HG02610 (cell line): ENCODE results near the gene G3BP2.
A peak's percentile ranks its signal among the peaks of the same experiment; 100 is the strongest.
"Not testable (repeated sequence)": the region's sequence is repeated elsewhere in the genome, so short reads cannot be mapped to it uniquely, and the experiment has no call there.

Source experiments
- ATAC-seq: cut with Tn5 transposase; IDR thresholded peaks from one replicate; pipeline ENCODE4 v1.9.1; 2021; ENCODE audit warnings: mild to moderate bottlenecking, moderate library complexity; ENCODE audit not compliant: unreplicated experiment

Gene G3BP2

GRCh38 chr4:75685546-75686189 is 12.5 kb upstream of the G3BP2 start:
- ATAC-seq = no peak

GRCh38 chr4:75683482-75684155 is 10.4 kb upstream of the G3BP2 start:
- no peak for ATAC-seq

DNA sequence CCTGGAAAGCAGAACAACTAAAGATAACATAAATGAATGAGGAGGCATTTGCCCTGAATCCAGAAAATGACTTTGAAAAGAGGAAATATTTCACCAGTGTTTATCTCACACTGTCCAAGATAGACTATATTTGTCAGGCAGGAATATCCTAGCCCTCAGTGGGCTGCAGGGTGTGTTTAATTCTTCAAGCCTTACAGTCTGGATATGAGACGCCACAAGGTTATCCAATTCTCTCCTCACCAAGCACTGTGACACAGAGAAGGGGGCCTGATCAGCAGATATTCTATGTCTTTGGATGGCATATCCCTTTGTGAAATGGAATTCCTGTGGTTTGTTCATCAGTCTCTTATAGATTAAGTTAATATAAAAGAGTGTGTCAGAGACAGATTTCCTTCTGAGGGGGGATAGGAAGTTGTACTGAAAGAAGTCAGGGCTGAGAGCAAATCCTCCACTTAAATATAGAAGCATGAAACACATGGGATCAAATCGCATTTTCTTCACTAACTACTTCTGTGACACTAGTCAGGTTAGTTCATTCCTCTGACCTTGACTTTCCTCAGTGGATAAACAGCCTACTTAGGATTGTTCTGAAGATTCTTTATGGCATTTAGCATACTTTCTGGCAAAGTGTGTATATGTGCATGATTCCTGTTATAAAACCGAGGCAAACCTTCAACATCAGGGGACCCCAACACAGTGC is 6.8 kb upstream of the G3BP2 start:
- no peak for ATAC-seq

- ATAC-seq = no peak
Measured at GRCh38 chr4:75678965-75679364, 5.8 kb upstream of the G3BP2 start.

- no peak for ATAC-seq
Measured at GRCh38 chr4:75678473-75678872, 5.3 kb upstream of the G3BP2 start.

GRCh38 chr4:75675004-75675531 is 1.9 kb upstream of the G3BP2 start:
- no peak for ATAC-seq

DNA sequence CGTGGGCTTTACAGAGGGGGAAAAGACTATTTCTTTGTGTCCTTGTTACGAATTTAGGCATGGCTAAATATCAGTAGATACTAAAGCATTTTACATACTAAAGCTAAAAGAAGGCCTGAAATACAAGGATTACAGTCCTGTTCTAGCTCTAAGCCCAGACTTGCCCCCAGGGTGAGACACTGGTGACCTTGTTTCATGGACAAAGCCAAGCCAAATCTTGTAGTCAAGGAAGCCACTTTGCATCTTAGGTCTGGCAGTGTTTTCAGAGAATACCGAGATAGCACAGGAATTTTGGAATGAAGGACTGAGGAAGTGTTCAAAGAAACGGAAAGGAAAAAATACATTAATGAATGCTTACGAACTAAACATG is 733 bp upstream of the G3BP2 start:
- ATAC-seq = no peak

DNA sequence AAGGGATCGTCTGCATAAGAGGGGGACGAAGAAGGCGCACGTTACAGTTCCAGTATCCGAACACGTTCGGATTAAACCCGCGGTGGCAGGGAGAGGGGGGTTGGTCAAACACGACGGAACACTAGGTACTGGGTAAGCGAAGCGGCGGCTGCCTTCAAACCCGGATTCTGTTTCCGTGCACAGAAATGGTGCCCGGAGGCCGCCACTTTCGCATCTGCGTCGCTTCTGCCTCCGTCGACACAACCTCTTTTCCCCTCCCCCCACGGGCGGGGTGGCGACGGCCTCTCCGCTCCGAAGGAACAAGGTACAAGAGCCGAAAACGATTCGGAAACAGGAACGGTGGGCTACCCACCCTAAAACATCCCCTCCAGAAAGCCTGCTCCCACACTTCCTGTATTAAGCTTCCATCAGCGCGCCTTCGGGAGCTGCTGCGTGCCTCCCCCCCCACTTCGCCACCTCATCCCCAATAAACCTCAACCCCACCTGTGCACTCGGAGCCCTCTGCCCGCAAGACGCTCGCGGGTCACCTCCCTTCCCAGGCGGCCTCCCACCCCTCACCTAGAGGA is 667 bp downstream of the G3BP2 start:
- peak; percentile 26 for ATAC-seq

DNA sequence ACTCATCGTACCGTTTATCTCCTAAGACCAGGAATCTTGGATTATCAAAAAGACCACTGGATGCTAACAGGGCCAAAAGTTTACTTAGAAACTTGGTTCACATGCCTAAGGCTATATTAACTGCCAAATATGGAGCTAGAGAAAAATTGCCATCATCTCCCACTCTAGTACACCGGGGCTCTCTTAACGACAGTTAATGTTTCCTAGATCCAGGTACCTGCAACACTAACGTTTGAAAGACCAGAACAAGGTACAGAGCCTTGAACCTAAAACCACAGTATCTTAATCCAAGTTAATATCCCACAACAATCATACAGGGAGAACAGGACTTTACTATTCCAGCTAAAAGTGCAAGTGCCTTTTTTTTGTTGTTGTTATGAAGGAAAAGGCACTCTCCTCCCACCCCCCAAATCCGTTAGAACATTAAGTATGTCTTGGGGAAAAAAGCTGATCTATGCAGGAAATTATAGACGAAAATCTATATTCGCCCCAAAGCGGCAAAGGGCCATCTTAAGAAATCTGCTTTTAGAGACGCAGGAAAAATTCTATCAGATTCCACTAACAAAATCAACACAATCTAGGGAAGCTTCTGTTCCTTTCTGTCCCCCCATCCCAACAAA is 1.3 kb downstream of the G3BP2 start:
- ATAC-seq = no peak

- ATAC-seq = no peak
Measured at GRCh38 chr4:75668596-75668995, 4.6 kb downstream of the G3BP2 start.

- ATAC-seq = not testable (repeated sequence)
Measured at GRCh38 chr4:75667636-75668035, 5.6 kb downstream of the G3BP2 start.

DNA sequence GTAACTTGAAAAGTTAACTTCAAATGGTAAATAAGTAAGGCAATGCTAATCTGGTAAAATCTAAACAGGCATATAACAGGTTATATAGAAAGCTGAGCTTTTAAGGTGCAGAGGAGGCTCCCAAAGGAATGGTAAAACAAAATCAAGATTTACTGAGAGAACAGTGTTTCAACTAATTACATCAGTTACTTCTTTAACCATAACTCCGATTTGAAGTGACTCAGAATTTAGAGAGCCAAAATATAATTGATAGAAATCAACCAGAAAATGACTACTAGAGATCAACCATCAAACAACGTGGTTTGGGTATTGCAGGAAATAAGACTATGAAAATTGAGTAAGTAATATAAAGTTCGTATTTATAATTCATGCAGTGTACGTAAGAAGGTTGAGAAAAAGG is 6.9 kb downstream of the G3BP2 start:
- ATAC-seq = no peak

DNA sequence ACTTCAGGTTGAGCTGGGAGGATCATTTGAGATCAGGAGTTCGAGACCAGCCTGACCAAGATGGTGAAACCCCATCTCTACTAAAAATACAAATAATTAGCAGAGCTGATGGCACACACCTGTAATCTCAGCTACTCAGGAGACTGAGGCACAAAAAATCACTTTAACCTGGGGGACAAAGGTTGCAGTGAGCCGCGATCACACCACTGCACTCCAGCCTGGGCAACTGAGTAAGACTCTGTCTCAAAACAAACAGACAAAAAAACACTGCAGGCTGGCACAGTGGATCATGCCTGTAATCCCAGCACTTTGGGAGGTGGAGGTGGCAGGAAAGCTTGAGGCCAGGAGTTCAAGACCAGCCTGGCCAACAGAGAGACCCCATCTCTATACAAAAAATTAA is 8.6 kb downstream of the G3BP2 start:
- ATAC-seq = not testable (repeated sequence)

- no peak for ATAC-seq
Measured at GRCh38 chr4:75662626-75663025, 10.6 kb downstream of the G3BP2 start.

GRCh38 chr4:75660491-75660890 is 12.7 kb downstream of the G3BP2 start:
- no peak for ATAC-seq

- no peak for ATAC-seq
Measured at GRCh38 chr4:75659512-75660031, 13.6 kb downstream of the G3BP2 start.

- ATAC-seq = no peak
Measured at GRCh38 chr4:75658876-75659275, 14.3 kb downstream of the G3BP2 start.

DNA sequence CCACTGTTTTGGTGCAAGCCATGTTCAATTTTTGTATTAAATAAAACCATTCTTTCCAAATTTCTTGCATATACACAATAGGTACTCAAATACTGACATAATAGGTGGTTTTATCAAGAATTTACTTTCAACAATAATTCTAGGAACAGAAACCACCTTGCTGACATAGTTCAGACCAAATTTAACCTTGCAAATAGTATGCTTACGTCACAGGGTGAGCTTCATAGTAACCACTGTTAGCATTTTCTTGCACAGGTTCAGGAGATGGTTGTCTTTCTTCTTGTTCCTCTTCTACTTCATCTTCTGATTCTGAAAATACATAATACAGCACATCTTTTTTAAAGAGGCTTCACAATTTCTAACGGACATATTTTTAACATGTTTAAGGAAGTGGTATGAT is 17.6 kb downstream of the G3BP2 start:
- no peak for ATAC-seq

DNA sequence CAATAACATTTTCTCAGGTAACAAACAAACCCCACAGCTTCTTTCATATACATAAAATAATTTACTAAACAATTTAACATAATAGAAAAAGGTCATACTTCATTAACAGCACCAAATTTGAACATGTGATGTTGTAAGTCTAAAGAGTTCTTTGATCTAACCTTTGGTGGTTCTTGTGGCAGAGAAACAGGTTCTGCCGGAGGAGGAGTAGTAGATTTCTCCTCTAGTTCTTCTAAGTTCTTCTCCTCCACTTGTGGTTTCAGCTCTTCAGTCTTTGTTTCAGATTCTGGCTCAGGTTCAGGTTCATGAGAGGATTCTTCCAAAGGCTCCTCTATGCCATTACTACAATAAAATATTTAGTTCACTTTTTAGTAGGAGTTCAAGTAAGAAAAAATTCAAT is 18.3 kb downstream of the G3BP2 start:
- no peak for ATAC-seq

- no peak for ATAC-seq
Measured at GRCh38 chr4:75653845-75654503, 19.2 kb downstream of the G3BP2 start.
